GM23338 (cell line): Measurements from ENCODE around the gene SMPD4. TPM values are rescaled to one million over a fixed set of nuclear protein-coding genes. Genes with fewer than 3 reads are reported as not detected.
"Not testable (repeated sequence)": the region's sequence is repeated elsewhere in the genome, so short reads cannot be mapped to it uniquely, and the experiment has no call there.

Source experiments
- ATAC-seq: fragments of 200-7000 bp; cut with Tn5 transposase; 3 replicates; pipeline ENCODE4 v1.9.1; 2020
- DNase-seq: peaks from one replicate; pipeline ENCODE4 v3.0.0-alpha.2; 2015; ENCODE audit warnings: low spot score
- H2AFZ ChIP-seq: fragments of 200-600 bp; sonication (generic); 2 replicates; pipeline ENCODE4 v1.8.0; 2016; ENCODE audit warnings: antibody characterized with exemption, mild to moderate bottlenecking, moderate library complexity
- H3F3A ChIP-seq: fragments of 200-600 bp; sonication (generic); replicated peaks from 2 replicates; pipeline ENCODE4 v1.8.0; 2017; ENCODE audit warnings: antibody characterized with exemption, mixed run types, low read depth
- H3K27ac ChIP-seq: fragments of 200-600 bp; sonication (generic); 2 replicates; pipeline ENCODE4 v1.6.1; 2016; ENCODE audit warnings: low read depth
- H3K27me3 ChIP-seq: fragments of 200-600 bp; sonication (generic); 2 replicates; pipeline ENCODE4 v1.8.0; 2016; ENCODE audit warnings: mild to moderate bottlenecking, mixed run types, moderate library complexity; ENCODE audit not compliant: insufficient read depth
- H3K36me3 ChIP-seq: fragments of 200-600 bp; sonication (generic); 2 replicates; pipeline ENCODE4 v1.8.0; 2016; ENCODE audit warnings: mild to moderate bottlenecking; ENCODE audit not compliant: insufficient read depth
- H3K4me1 ChIP-seq: fragments of 200-600 bp; sonication (generic); 2 replicates; pipeline ENCODE4 v1.8.0; 2016; ENCODE audit warnings: mild to moderate bottlenecking, moderate library complexity; ENCODE audit not compliant: insufficient read depth
- H3K4me2 ChIP-seq: fragments of 200-600 bp; sonication (generic); 2 replicates; pipeline ENCODE4 v1.7.1; 2017; ENCODE audit warnings: mixed run types
- H3K4me3 ChIP-seq: fragments of 200-600 bp; sonication (generic); 2 replicates; pipeline ENCODE4 v1.6.1; 2016; ENCODE audit warnings: mixed run types
- H3K79me2 ChIP-seq: fragments of 200-600 bp; sonication (generic); replicated peaks from 2 replicates; pipeline ENCODE4 v1.8.0; 2017; ENCODE audit warnings: mild to moderate bottlenecking; ENCODE audit not compliant: insufficient read depth
- H3K9me2 ChIP-seq: fragments of 200-600 bp; sonication (generic); 2 replicates; pipeline ENCODE4 v1.8.0; 2017; ENCODE audit not compliant: insufficient read depth
- H4K20me1 ChIP-seq: fragments of 200-600 bp; sonication (generic); replicated peaks from 2 replicates; pipeline ENCODE4 v1.8.0; 2017; ENCODE audit warnings: mild to moderate bottlenecking; ENCODE audit not compliant: insufficient read depth
- H3K27ac Mint-ChIP-seq: 2 replicates; pipeline ENCODE4 v1.8.0; 2020; ENCODE audit warnings: inconsistent platforms, mild to moderate bottlenecking, moderate library complexity, mixed read lengths
- H3K27me3 Mint-ChIP-seq: 3 replicates; pipeline ENCODE4 v1.8.0; 2022; ENCODE audit warnings: low read depth, mild to moderate bottlenecking, moderate library complexity, mixed read lengths, inconsistent platforms; ENCODE audit not compliant: insufficient read depth, poor library complexity
- H3K36me3 Mint-ChIP-seq: 3 replicates; pipeline ENCODE4 v1.8.0; 2021; ENCODE audit warnings: low read depth, mild to moderate bottlenecking, inconsistent platforms, moderate library complexity, mixed read lengths
- H3K4me1 Mint-ChIP-seq: 3 replicates; pipeline ENCODE4 v1.8.0; 2020; ENCODE audit warnings: mild to moderate bottlenecking, inconsistent platforms, mixed read lengths
- H3K4me3 Mint-ChIP-seq: 3 replicates; pipeline ENCODE4 v1.8.0; 2021; ENCODE audit warnings: moderate library complexity, mild to moderate bottlenecking, inconsistent platforms, mixed read lengths
- H3K9me3 Mint-ChIP-seq: 3 replicates; pipeline ENCODE4 v1.8.0; 2020; ENCODE audit warnings: moderate library complexity, mild to moderate bottlenecking, inconsistent platforms, mixed read lengths
- ZNF462 ChIP-seq: fragments of 250-450 bp; sonication (Bioruptor Pico); IDR thresholded peaks from 2 replicates; pipeline ENCODE4 v1.5.0; 2020; ENCODE audit warnings: mild to moderate bottlenecking, moderate library complexity
- polyA plus RNA-seq: library from polyadenylated mRNA; unstranded; fragments of >200 nt; fragmentation: Nextera tagmentation; extraction: Ambion mirVana; gene quantifications from 2 replicates; pipeline ENCODE4 v1.2.1, GENCODE V29; 2016
- total RNA-seq: library from RNA; depleted of rRNA; stranded (reverse); fragments of >200 nt; shearing (Covaris generic); gene quantifications from 2 replicates; pipeline ENCODE4 v1.2.3, GENCODE V29; 2014

The SMPD4 gene
- total and polyA plus RNA-seq, 2 experiments from 2014 or later = 44.2 to 98.6 TPM

- not testable (repeated sequence) for H3K9me2 ChIP-seq, H3K4me3 Mint-ChIP-seq, H3K9me3 Mint-ChIP-seq, H3K27me3 ChIP-seq, H3K4me3 ChIP-seq, H3K4me1 Mint-ChIP-seq, H3F3A ChIP-seq, H3K36me3 Mint-ChIP-seq, H3K27me3 Mint-ChIP-seq, H2AFZ ChIP-seq, H3K27ac Mint-ChIP-seq, ATAC-seq, H3K4me2 ChIP-seq, H3K79me2 ChIP-seq, DNase-seq, H3K4me1 ChIP-seq, H3K36me3 ChIP-seq, H3K27ac ChIP-seq, H4K20me1 ChIP-seq
Measured at GRCh38 chr2:130195089-130195635, 13.8 kb upstream of the SMPD4 start.

- not testable (repeated sequence) for H3K4me1 ChIP-seq, H3K27ac Mint-ChIP-seq, DNase-seq, H3K4me1 Mint-ChIP-seq, H3K9me2 ChIP-seq, ATAC-seq, H3K4me3 Mint-ChIP-seq, H3K9me3 Mint-ChIP-seq, H3K27ac ChIP-seq, H3K27me3 Mint-ChIP-seq, H3F3A ChIP-seq, H4K20me1 ChIP-seq, H3K27me3 ChIP-seq, H3K79me2 ChIP-seq, H3K36me3 Mint-ChIP-seq, H3K4me2 ChIP-seq, H3K36me3 ChIP-seq, H3K4me3 ChIP-seq, H2AFZ ChIP-seq
Measured at GRCh38 chr2:130193824-130194223, 12.4 kb upstream of the SMPD4 start.

- not testable (repeated sequence) for H3F3A ChIP-seq, H3K27ac ChIP-seq, H3K36me3 Mint-ChIP-seq, H3K4me1 Mint-ChIP-seq, H3K27ac Mint-ChIP-seq, H3K9me3 Mint-ChIP-seq, H2AFZ ChIP-seq, H3K4me1 ChIP-seq, H3K4me3 ChIP-seq, H4K20me1 ChIP-seq, H3K36me3 ChIP-seq, H3K27me3 Mint-ChIP-seq, H3K27me3 ChIP-seq, H3K79me2 ChIP-seq, H3K4me2 ChIP-seq, H3K9me2 ChIP-seq, H3K4me3 Mint-ChIP-seq, ATAC-seq, DNase-seq
Measured at GRCh38 chr2:130192451-130192850, 11.0 kb upstream of the SMPD4 start.

GRCh38 chr2:130191319-130191718 lies 9.9 kb upstream of the SMPD4 start:
- not testable (repeated sequence) for ATAC-seq, H3K36me3 ChIP-seq, H3K4me1 Mint-ChIP-seq, DNase-seq, H3K79me2 ChIP-seq, H4K20me1 ChIP-seq, H3K4me3 Mint-ChIP-seq, H3K27me3 ChIP-seq, H3K27me3 Mint-ChIP-seq, H3K27ac Mint-ChIP-seq, H3K27ac ChIP-seq, H3K36me3 Mint-ChIP-seq, H3F3A ChIP-seq, H3K4me1 ChIP-seq, H3K9me3 Mint-ChIP-seq, H3K4me3 ChIP-seq, H3K4me2 ChIP-seq, H2AFZ ChIP-seq, H3K9me2 ChIP-seq

- Histone ChIP-seq H3K4me1 (no peaks in the 10 kb centered on the region), H3K36me3 (no peaks in the 10 kb centered on the region), H3K79me2 (no peaks in the 10 kb centered on the region), H3K9me2 (no peaks in the 10 kb centered on the region), H2AFZ (no peak overlapping the region), H3K27ac (no peak overlapping the region), H3K4me3 (no peak overlapping the region), H3K4me2 (no peak overlapping the region), H4K20me1 (no peaks in the 10 kb centered on the region), H3F3A (no peaks in the 10 kb centered on the region), H3K27me3 (no peaks in the 10 kb centered on the region)
- ATAC-seq (no peak), DNase-seq (no peak)
- H3K4me3 Mint-ChIP-seq = no peak overlapping the region
- H3K4me1 Mint-ChIP-seq = peaks cover 3% of the 10 kb centered on the region; the same call in 1 of the 3 replicates
- H3K9me3 Mint-ChIP-seq = no peaks in the 10 kb centered on the region
- H3K36me3 Mint-ChIP-seq = no peaks in the 10 kb centered on the region
- H3K27me3 Mint-ChIP-seq = no peaks in the 10 kb centered on the region
- no peak overlapping the region for H3K27ac Mint-ChIP-seq
- TF ChIP-seq ZNF462 (CRISPR knock-in tag) = no peak
Measured at GRCh38 chr2:130190237-130190636, 8.8 kb upstream of the SMPD4 start.
